Thyroid gland (tissue), 4 donors: ENCODE measurements around the gene DYNLT2. TPM values are rescaled to one million over a fixed set of nuclear protein-coding genes. Genes with fewer than 3 reads are reported as not detected.

Experiments used
- DNase-seq, 2 donors: peaks; one replicate each; pipeline ENCODE4 v3.0.0-alpha.2; 2019
- H3K27ac ChIP-seq, 3 donors: fragments of 200-600 bp; sonication (generic); 1 replicate in 2 of 3; 2 replicates in 1 of 3; pipeline ENCODE4 v1.5.1; 2016 to 2019; ENCODE audit warnings: mild to moderate bottlenecking in 1 of 3, moderate library complexity in 1 of 3
- H3K27me3 ChIP-seq: fragments of 200-600 bp; sonication (generic); one replicate; pipeline ENCODE4 v1.5.1; 2019
- H3K36me3 ChIP-seq, 2 donors: fragments of 200-600 bp; sonication (generic); one replicate each; pipeline ENCODE4 v1.5.1; 2016 to 2019
- H3K4me1 ChIP-seq, 2 donors: fragments of 200-600 bp; sonication (generic); one replicate each; pipeline ENCODE4 v1.5.1; 2017 to 2019
- H3K4me3 ChIP-seq, 3 donors: fragments of 200-600 bp; sonication (generic); replicated peaks in 1 of 3; 1 replicate in 2 of 3; 2 replicates in 1 of 3; pipeline ENCODE4 v1.5.1; 2016; ENCODE audit warnings: mild to moderate bottlenecking in 1 of 3
- H3K9me3 ChIP-seq: fragments of 200-600 bp; sonication (generic); one replicate; pipeline ENCODE4 v1.5.1; 2017
- CTCF ChIP-seq, 6 experiments: fragments of 200-600 bp in 3 of 6; fragments of 450-650 bp in 3 of 6; sonication (generic) in 3 of 6; IDR thresholded peaks; one replicate each; pipeline ENCODE4 v1.5.1; 2016 to 2019; ENCODE audit warnings: antibody characterized with exemption in 6 of 6, mild to moderate bottlenecking in 2 of 6, inconsistent platforms in 1 of 6, moderate library complexity in 1 of 6
- POLR2A ChIP-seq, 2 donors: fragments of 450-650 bp; IDR thresholded peaks; one replicate each; pipeline ENCODE4 v1.6.1; 2017; ENCODE audit warnings: antibody characterized with exemption in 2 of 2, mild to moderate bottlenecking in 2 of 2, moderate library complexity in 1 of 2
- WGBS, 2 donors: methylation state at CpG; one replicate each; pipeline ENCODE4 v1.1.5; 2017; 5-methylcytosine and 5-hydroxymethylcytosine counted together
- intact Hi-C: fragments of 100-400 bp; cut with DNase I; formaldehyde crosslinking; loops from one replicate; pipeline ENCODE4 v1.15.1; 2023
- total RNA-seq, 4 donors: library from RNA; depleted of rRNA; stranded (reverse); fragments of >200 nt; gene quantifications; one replicate each; pipeline ENCODE4 v1.2.3, GENCODE V29; 2016

Gene DYNLT2
- total RNA-seq, 4 donors from 2014 or later, result 0.50 to 5.5 (median 2.5) TPM

DNA sequence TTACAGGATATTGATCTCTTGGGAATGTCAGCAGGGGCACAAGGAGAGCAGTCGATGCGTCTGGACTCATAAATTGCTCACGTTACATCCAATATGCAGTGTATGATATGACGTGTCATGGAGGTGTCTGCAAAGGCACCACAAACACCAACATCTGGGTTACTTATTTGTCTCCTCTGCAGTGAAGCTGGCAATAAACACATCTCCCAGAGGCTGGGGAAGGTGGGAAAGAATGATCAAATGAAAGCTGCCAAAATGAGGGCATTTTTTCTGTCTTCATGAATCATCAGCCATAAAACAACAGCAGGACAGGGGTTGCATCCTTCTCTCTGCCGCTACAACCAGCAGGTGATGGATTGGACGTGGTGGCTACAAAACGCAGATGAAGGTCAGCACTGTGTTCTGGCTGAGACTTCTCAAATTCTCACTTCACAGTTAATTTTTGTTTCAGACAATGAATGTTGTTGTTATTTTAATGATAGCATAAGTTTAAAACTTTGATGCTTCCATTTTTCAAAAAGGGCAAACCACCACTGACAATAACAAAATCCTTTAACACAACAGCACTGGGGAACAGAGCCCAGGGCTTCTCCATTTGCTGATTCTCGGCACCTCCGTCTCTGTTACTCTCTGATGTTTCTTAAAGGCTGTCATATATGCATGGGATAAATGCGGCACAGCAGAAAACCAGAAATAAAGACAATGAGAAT, 47.5 kb upstream of the DYNLT2 start:
- 77 to 89% methylated on average over 10 of the region's 10 CpGs for WGBS, 2 donors
- peaks cover 25 to 35% of the 10 kb centered on the region in 2 donors for H3K4me1 ChIP-seq
- no peaks in the 10 kb centered on the region for H3K36me3 ChIP-seq
- DNase-seq, result no peak
- no peaks in the 10 kb centered on the region for H3K9me3 ChIP-seq
- no peak overlapping the region for H3K27ac ChIP-seq
- intact Hi-C loops, result no loop called here
- no peaks in the 10 kb centered on the region for H3K27me3 ChIP-seq
- TF ChIP-seq POLR2A (IDR thresholded peaks at IDR 0.05) (no peak), CTCF (IDR thresholded peaks at IDR 0.05) (no peak)
- no peak overlapping the region for H3K4me3 ChIP-seq

- 71 to 76% methylated on average over 2 of the region's 2 CpGs for WGBS, 2 donors
- H3K27me3 ChIP-seq, result no peaks in the 10 kb centered on the region
- H3K9me3 ChIP-seq, result no peaks in the 10 kb centered on the region
- intact Hi-C loops, result no loop called here
- no peaks in the 10 kb centered on the region for H3K36me3 ChIP-seq
- H3K4me3 ChIP-seq, result no peak overlapping the region
- TF ChIP-seq POLR2A (IDR thresholded peaks at IDR 0.05) (no peak), CTCF (IDR thresholded peaks at IDR 0.05) (no peak)
- no peak for DNase-seq
- peaks cover 8 to 14% of the 10 kb centered on the region in 2 donors for H3K4me1 ChIP-seq
- H3K27ac ChIP-seq, result no peak overlapping the region
These were observed 43.8 kb upstream of the DYNLT2 start for GRCh38 chr6:169795196-169795595.

DNA sequence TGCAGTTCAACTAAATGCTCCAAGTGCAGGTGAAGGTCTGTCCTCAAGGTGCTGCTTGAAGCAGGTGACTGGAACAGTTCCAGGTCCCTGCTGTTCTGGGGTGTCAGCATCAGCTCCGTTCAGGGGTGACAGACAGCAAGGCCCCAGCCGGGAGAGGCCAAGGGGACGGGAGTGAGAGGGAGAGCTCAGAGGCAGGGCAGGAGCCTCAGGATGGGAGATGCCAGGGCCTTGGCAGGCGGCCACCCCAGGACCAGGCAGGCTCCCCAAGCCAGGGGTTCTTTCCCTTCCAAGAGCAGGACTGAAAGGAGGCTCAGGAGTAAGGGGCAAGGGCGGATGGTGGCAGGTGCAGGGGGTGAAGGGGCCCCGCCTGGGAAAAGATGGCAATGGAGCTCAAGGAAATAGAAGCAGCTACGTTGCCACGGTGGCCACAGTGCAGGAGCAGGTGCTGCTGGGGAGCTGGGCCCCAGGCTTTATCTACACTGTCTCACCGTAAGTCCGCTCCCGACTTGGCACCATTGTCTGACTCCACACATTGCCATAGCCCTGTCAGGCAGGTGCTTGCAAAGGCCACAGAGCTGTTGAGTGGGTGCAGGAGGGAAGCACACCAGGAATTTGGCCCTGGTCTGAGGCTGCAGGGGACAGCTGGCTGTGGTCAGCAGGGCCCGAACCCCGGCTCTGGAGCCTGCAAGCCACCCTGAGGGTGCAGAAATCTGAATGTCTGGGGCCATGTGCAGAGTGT, 43.1 kb upstream of the DYNLT2 start:
- no peak for DNase-seq
- intact Hi-C loops, result no loop called here

DNA sequence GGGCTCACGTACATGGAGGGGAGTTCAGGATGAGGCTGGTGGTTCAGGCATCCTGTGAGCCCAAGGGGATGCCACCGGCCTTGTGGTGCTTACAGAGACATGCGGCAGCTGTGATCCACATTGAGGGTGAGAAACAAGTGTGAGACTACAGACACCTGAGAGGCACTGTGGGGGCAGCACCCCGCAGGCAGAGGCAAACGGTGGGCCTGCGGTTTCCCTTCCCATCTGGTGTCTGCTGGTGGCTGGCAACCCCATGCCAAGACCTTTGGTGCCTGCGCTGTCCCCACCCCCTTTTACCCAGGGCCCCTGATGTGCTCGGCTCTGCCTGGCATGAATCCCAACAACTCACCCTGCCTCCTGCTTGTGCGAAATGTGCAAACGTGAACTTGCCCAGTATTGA, 42.0 kb upstream of the DYNLT2 start:
- Histone ChIP-seq H3K9me3 (no peaks in the 10 kb centered on the region), H3K27ac (no peak overlapping the region), H3K4me1 (peaks cover 10 to 16% of the 10 kb centered on the region in 2 donors), H3K36me3 (no peaks in the 10 kb centered on the region), H3K27me3 (no peaks in the 10 kb centered on the region), H3K4me3 (no peak overlapping the region)
- 82 to 88% methylated on average over 7 to 10 of the region's 10 CpGs for WGBS, 2 donors
- intact Hi-C loops, result no loop called here
- DNase-seq, result no peak
- no peak for TF ChIP-seq POLR2A (IDR thresholded peaks at IDR 0.05)

More for the DNA sequence above, 43.1 kb upstream of the DYNLT2 start:
- Histone ChIP-seq H3K9me3 (no peaks in the 10 kb centered on the region), H3K4me1 (peaks cover 10 to 14% of the 10 kb centered on the region in 2 donors), H3K27ac (no peak overlapping the region), H3K36me3 (no peaks in the 10 kb centered on the region), H3K27me3 (no peaks in the 10 kb centered on the region), H3K4me3 (no peak overlapping the region)
- 78 to 87% methylated on average over 13 of the region's 13 CpGs for WGBS, 2 donors
- TF ChIP-seq CTCF (IDR thresholded peaks at IDR 0.05) (no peak), POLR2A (IDR thresholded peaks at IDR 0.05) (no peak)

- Histone ChIP-seq H3K27me3 (no peaks in the 10 kb centered on the region), H3K9me3 (no peaks in the 10 kb centered on the region), H3K36me3 (no peaks in the 10 kb centered on the region), H3K27ac (no peak overlapping the region), H3K4me1 (peaks cover 10 to 16% of the 10 kb centered on the region in 2 donors), H3K4me3 (no peak overlapping the region)
- intact Hi-C loops, result no loop called here
- no peak for TF ChIP-seq CTCF (IDR thresholded peaks at IDR 0.05)
- TF ChIP-seq POLR2A (IDR thresholded peaks at IDR 0.05), result no peak
- 94% methylated on average over 21 of the region's 21 CpGs for WGBS, 2 donors
- DNase-seq, result no peak
These were observed 41.1 kb upstream of the DYNLT2 start for GRCh38 chr6:169792306-169793015.
